SK-N-SH (cell line): ENCODE data around the gene WIPF2.

ENCODE experiments used
- CTCF ChIP-seq: fragments of 200-600 bp; sonication (generic); IDR thresholded peaks from 2 replicates; pipeline ENCODE4 v1.6.1; 2017; ENCODE audit warnings: antibody characterized with exemption, mild to moderate bottlenecking, moderate library complexity
- EZH2phosphoT487 ChIP-seq: fragments of 200-600 bp; sonication (generic); IDR thresholded peaks from 2 replicates; pipeline ENCODE4 v1.6.1; 2017; ENCODE audit warnings: low read depth, mixed run types, mild to moderate bottlenecking, antibody characterized with exemption, moderate library complexity, borderline replicate concordance
- MEF2A ChIP-seq: IDR thresholded peaks from 2 replicates; pipeline ENCODE4 v1.4.0; 2012; ENCODE audit warnings: low read depth, borderline replicate concordance
- SMC3 ChIP-seq: IDR thresholded peaks from 2 replicates; pipeline ENCODE4 v1.6.1; 2012; ENCODE audit warnings: low read depth, low read length, improper control_type of control experiment
- TEAD4 ChIP-seq: IDR thresholded peaks from 2 replicates; pipeline ENCODE4 v1.4.0; 2012; ENCODE audit warnings: mild to moderate bottlenecking, borderline replicate concordance; ENCODE audit not compliant: insufficient read depth
- USF2 ChIP-seq: fragments of 150-350 bp; IDR thresholded peaks from 2 replicates; pipeline ENCODE4 v1.6.1; 2017; ENCODE audit warnings: antibody characterized with exemption, low read length, low read depth, borderline replicate concordance

GRCh38 chr17:40192961-40193360 is 26.1 kb upstream of the WIPF2 start:
- TF ChIP-seq USF2 (no peak), CTCF (no peak), MEF2A (no peak), TEAD4 (no peak), EZH2phosphoT487 (no peak), SMC3 (no peak)
